H1 (cell line): Measurements from ENCODE around the gene VSIG10L. TPM values are rescaled to one million over a fixed set of nuclear protein-coding genes. Genes with fewer than 3 reads are reported as not detected.

Experiments
- CTCF ChIA-PET: fragments of 300-600 bp; sonication (Branson Sonifier 250); formaldehyde crosslinking; loops from one replicate; lab custom pipeline; 2021; ENCODE audit not compliant: partially characterized antibody; lab: Charles Lee
- POLR2A ChIA-PET: fragments of 300-600 bp; sonication (Branson Sonifier 250); formaldehyde crosslinking; loops from one replicate; lab custom pipeline; 2021; ENCODE audit warnings: inconsistent platforms; ENCODE audit not compliant: partially characterized antibody; lab: Charles Lee
- DNase-seq, 2 experiments: peaks; one replicate each; pipeline versions ENCODE4 v3.0.0 to v3.0.0-alpha.2; 2010 to 2022; ENCODE audit warnings: low spot score in 2 of 2, low read depth in 1 of 2, mixed read lengths in 1 of 2
- FAIRE-seq: peaks from 2 replicates; lab custom pipeline; 2011; peaks lifted over from hg19 to GRCh38; lab: Jason Lieb, UNC
- H2AFZ ChIP-seq: 2 replicates; pipeline ENCODE4 v1.8.1; 2012; ENCODE audit warnings: low read length, inconsistent platforms
- H2AK5ac ChIP-seq: 2 replicates; pipeline ENCODE4 v1.6.1; 2013; ENCODE audit warnings: low read depth, low read length
- H2BK120ac ChIP-seq: replicated peaks from 2 replicates; pipeline ENCODE3; 2013; ENCODE audit warnings: low read depth, low read length, inconsistent platforms
- H2BK12ac ChIP-seq: 2 replicates; pipeline ENCODE4 v1.6.1; 2013; ENCODE audit warnings: low read depth, low read length
- H2BK15ac ChIP-seq: 2 replicates; pipeline ENCODE4 v1.6.1; 2013; ENCODE audit warnings: low read length
- H2BK20ac ChIP-seq: 2 replicates; pipeline ENCODE4 v1.6.1; 2013; ENCODE audit warnings: low read length
- H2BK5ac ChIP-seq: 2 replicates; pipeline ENCODE4 v1.6.1; 2013; ENCODE audit warnings: low read depth, low read length
- H3K14ac ChIP-seq: 2 replicates; pipeline ENCODE4 v1.6.1; 2013; ENCODE audit warnings: inconsistent platforms; ENCODE audit not compliant: insufficient read length
- H3K18ac ChIP-seq: 2 replicates; pipeline ENCODE4 v1.6.1; 2013; ENCODE audit warnings: low read length; ENCODE audit errors: extremely low read depth
- H3K23ac ChIP-seq: 2 replicates; pipeline ENCODE4 v1.6.1; 2013; ENCODE audit warnings: inconsistent platforms; ENCODE audit not compliant: insufficient read length
- H3K23me2 ChIP-seq: 2 replicates; pipeline ENCODE4 v1.6.1; 2013; ENCODE audit warnings: low read depth, low read length
- H3K27ac ChIP-seq: 2 replicates; pipeline ENCODE4 v1.6.1; 2011; ENCODE audit warnings: low read depth, low read length, inconsistent platforms
- H3K27me3 ChIP-seq, 4 experiments: replicated peaks in 1 of 4; 1 replicate in 1 of 4; 2 replicates in 3 of 4; pipeline versions ENCODE4 v1.6.1 to v1.8.1; 2011 to 2013; ENCODE audit warnings: low read length in 3 of 4, mild to moderate bottlenecking in 3 of 4, inconsistent platforms in 2 of 4, mixed read lengths in 2 of 4, moderate library complexity in 1 of 4; ENCODE audit not compliant: control insufficient read depth in 3 of 4, insufficient read depth in 3 of 4; ENCODE audit errors: extremely low read depth in 1 of 4
- H3K36me3 ChIP-seq, 4 experiments: 2 replicates each; pipeline versions ENCODE4 v1.6.1 to v1.8.1; 2011 to 2013; ENCODE audit warnings: mild to moderate bottlenecking in 4 of 4, low read length in 3 of 4, moderate library complexity in 2 of 4, control low read depth in 1 of 4, inconsistent platforms in 1 of 4; ENCODE audit not compliant: insufficient read depth in 4 of 4, control insufficient read depth in 2 of 4
- H3K4ac ChIP-seq: replicated peaks from 2 replicates; pipeline ENCODE3; 2013; ENCODE audit warnings: low read length, low read depth, mixed read lengths, inconsistent platforms; ENCODE audit not compliant: insufficient read length
- H3K4me1 ChIP-seq, 4 experiments: replicated peaks in 1 of 4; 1 replicate in 1 of 4; 2 replicates in 3 of 4; pipeline versions ENCODE4 v1.6.1 to v1.8.1; 2011 to 2013; ENCODE audit warnings: low read length in 3 of 4, inconsistent platforms in 2 of 4, mixed read lengths in 1 of 4; ENCODE audit not compliant: insufficient read depth in 4 of 4, control insufficient read depth in 3 of 4
- H3K4me2 ChIP-seq, 2 experiments: 2 replicates each; pipeline versions ENCODE4 v1.6.1 to v1.8.1; 2011 to 2013; ENCODE audit warnings: low read depth in 2 of 2, low read length in 2 of 2, control low read depth in 1 of 2, inconsistent platforms in 1 of 2, mild to moderate bottlenecking in 1 of 2; ENCODE audit not compliant: insufficient read depth in 1 of 2
- H3K4me3 ChIP-seq, 4 experiments: fragments of 200-600, 300-600 bp in 1 of 4; sonication (generic), shearing (Covaris generic), sonication (Bioruptor Twin) in 1 of 4; 2 replicates each; pipeline versions ENCODE4 v1.5.1 to v1.8.1; 2011 to 2016; ENCODE audit warnings: low read length in 4 of 4, low read depth in 3 of 4, control low read depth in 2 of 4, inconsistent platforms in 2 of 4, mild to moderate bottlenecking in 2 of 4, mixed read lengths in 1 of 4, moderate library complexity in 1 of 4; ENCODE audit not compliant: insufficient read depth in 2 of 4; ENCODE audit errors: extremely low read depth in 1 of 4
- H3K56ac ChIP-seq: replicated peaks from 2 replicates; pipeline ENCODE3; 2013; ENCODE audit warnings: low read depth, mild to moderate bottlenecking, mixed read lengths, low read length, inconsistent platforms; ENCODE audit not compliant: insufficient read length
- H3K79me1 ChIP-seq: 2 replicates; pipeline ENCODE4 v1.6.1; 2013; ENCODE audit warnings: low read depth, low read length, control low read depth
- H3K79me2 ChIP-seq, 2 experiments: 2 replicates each; pipeline versions ENCODE4 v1.6.1 to v1.8.1; 2012 to 2013; ENCODE audit warnings: low read length in 2 of 2, mild to moderate bottlenecking in 2 of 2, inconsistent platforms in 1 of 2; ENCODE audit not compliant: insufficient read depth in 2 of 2, control insufficient read depth in 1 of 2
- H3K9ac ChIP-seq, 4 experiments: replicated peaks in 1 of 4; 1 replicate in 1 of 4; 2 replicates in 3 of 4; pipeline versions ENCODE4 v1.6.1 to v1.8.1; 2011 to 2013; ENCODE audit warnings: low read depth in 3 of 4, low read length in 3 of 4, control low read depth in 2 of 4, mild to moderate bottlenecking in 2 of 4, moderate library complexity in 2 of 4, inconsistent platforms in 1 of 4; ENCODE audit errors: extremely low read depth in 1 of 4
- H3K9me3 ChIP-seq, 2 experiments: 2 replicates each; pipeline versions ENCODE4 v1.6.1 to v1.8.1; 2012 to 2013; ENCODE audit warnings: mild to moderate bottlenecking in 2 of 2, moderate library complexity in 2 of 2, control low read depth in 1 of 2, inconsistent platforms in 1 of 2, low read depth in 1 of 2, low read length in 1 of 2, mixed read lengths in 1 of 2; ENCODE audit not compliant: insufficient read depth in 2 of 2
- H4K20me1 ChIP-seq, 2 experiments: replicated peaks in 1 of 2; 2 replicates each; pipeline versions ENCODE3 to v1.8.1; 2011 to 2013; ENCODE audit warnings: inconsistent platforms in 2 of 2, low read length in 2 of 2, mild to moderate bottlenecking in 1 of 2; ENCODE audit not compliant: insufficient read depth in 2 of 2, control insufficient read depth in 1 of 2
- H4K5ac ChIP-seq: 2 replicates; pipeline ENCODE4 v1.6.1; 2013; ENCODE audit warnings: low read length, low read depth, mixed read lengths, inconsistent platforms; ENCODE audit not compliant: insufficient read length
- H4K8ac ChIP-seq: 2 replicates; pipeline ENCODE4 v1.8.0; 2013; ENCODE audit warnings: mild to moderate bottlenecking, moderate library complexity, low read length, inconsistent platforms; ENCODE audit not compliant: insufficient read depth; ENCODE audit errors: extremely low read depth
- H4K91ac ChIP-seq: replicated peaks from 2 replicates; pipeline ENCODE3; 2013; ENCODE audit warnings: low read length, mixed read lengths, inconsistent platforms; ENCODE audit not compliant: insufficient read length
- SIX5 ChIP-seq: IDR thresholded peaks from 2 replicates; pipeline ENCODE4 v1.6.1; 2011; ENCODE audit warnings: mild to moderate bottlenecking, low read depth, low read length
- SP1 ChIP-seq: IDR thresholded peaks from 2 replicates; pipeline ENCODE4 v1.6.1; 2011; ENCODE audit warnings: low read depth, low read length
- WGBS, 2 experiments: shearing (Covaris generic) in 1 of 2; methylation state at CpG; one replicate each; pipeline versions ENCODE4 v1.1.6 to v1.1.7; 2013 to 2015; ENCODE audit warnings: low lambda C conversion rate in 2 of 2, mixed read lengths in 2 of 2, inconsistent platforms in 1 of 2, low coverage in 1 of 2, missing lambda C conversion rate in 1 of 2; ENCODE audit not compliant: insufficient replicate concordance in 2 of 2, insufficient coverage in 1 of 2, insufficient read length in 1 of 2; ENCODE audit errors: extremely low coverage in 1 of 2, missing lambda C conversion rate in 1 of 2; 5-methylcytosine and 5-hydroxymethylcytosine counted together
- polyA plus RNA-seq, 7 experiments: library from polyadenylated mRNA; depleted of rRNA in 3 of 7; stranded (reverse) in 5 of 7; unstranded in 2 of 7; fragments of >200 nt in 5 of 7; fragments of 200-250 nt in 2 of 7; gene quantifications; 1 replicate in 5 of 7; 2 replicates in 1 of 7; 4 replicates in 1 of 7; pipeline versions ENCODE4 v1.2.1 to v1.2.3, GENCODE V29; 2011 to 2013; ENCODE audit warnings: missing spikeins in 2 of 7, mixed read lengths in 2 of 7
- total RNA-seq: library from RNA; stranded (reverse); fragmentation: NEBNext Ultra II Directional; extraction: Animal tissue kit (Norgen Biotek cat#: 25700); gene quantifications from 2 replicates; pipeline ENCODE4 v1.2.1, GENCODE V29; 2021

VSIG10L gene
- total and polyA plus RNA-seq, 2 of the 8 experiments (the other 6 are each of a cell fraction or from before 2014, with no cell fraction given) = 10.3 to 10.4 TPM

GRCh38 chr19:51331716-51332115, 10.2 kb downstream of the VSIG10L start:
- Histone ChIP-seq H2BK15ac (no peak overlapping the region), H3K4me3 (no peak overlapping the region), H3K4me2 (no peak overlapping the region), H3K4me1 (peaks cover 0 to 8% (median 5%) of the 10 kb centered on the region in 4 experiments; a peak in 4 of 7 replicates), H4K8ac (no peak overlapping the region), H3K79me1 (no peaks in the 10 kb centered on the region), H3K4ac (no peak overlapping the region), H3K27me3 (peaks cover 0 to 6% (median 4%) of the 10 kb centered on the region in 4 experiments; a peak in 4 of 7 replicates), H3K9ac (no peak overlapping the region), H2BK120ac (no peak overlapping the region), H3K79me2 (no peaks in the 10 kb centered on the region), H2BK5ac (no peak overlapping the region), H3K9me3 (no peaks in the 10 kb centered on the region; a peak in 1 of 4 replicates), H3K23me2 (peaks cover 4% of the 10 kb centered on the region; the same call in 1 of the 2 replicates), H4K91ac (no peak overlapping the region), H3K23ac (no peak overlapping the region), H2BK20ac (no peak overlapping the region), H3K56ac (no peak overlapping the region), H2AFZ (no peak overlapping the region), H3K18ac (no peak overlapping the region), H4K5ac (no peak overlapping the region), H4K20me1 (no peaks in the 10 kb centered on the region), H2BK12ac (no peak overlapping the region), H3K36me3 (peaks cover 0 to 16% (median 2%) of the 10 kb centered on the region in 4 experiments; a peak in 4 of 8 replicates), H2AK5ac (no peak overlapping the region), H3K27ac (no peak overlapping the region), H3K14ac (no peak overlapping the region)
- no peak for TF ChIP-seq SIX5
- TF ChIP-seq SP1 = no peak
- POLR2A ChIA-PET = interaction anchor here (1.3 to 1.6 kb wide), 2 partner anchors 12 to 22 kb away, joined by 3 to 4 read pairs; no protein-coding TSS in a partner anchor
- DNase-seq = no peak
- CTCF ChIA-PET = interaction anchor here (0.6 kb wide), 1 partner anchor 1315 kb away, joined by 3 read pairs; no protein-coding TSS in a partner anchor
- no peak for FAIRE-seq
- 94% methylated on average over 6 of the region's 6 CpGs; no CpG with 5 or more reads in 1 of the 2 experiments for WGBS, 2 experiments
